ENCODE measurements around the gene RAB1A.
"Not testable (repeated sequence)": the region's sequence is repeated elsewhere in the genome, so short reads cannot be mapped to it uniquely, and the experiment has no call there.

RAB1A gene

DNA sequence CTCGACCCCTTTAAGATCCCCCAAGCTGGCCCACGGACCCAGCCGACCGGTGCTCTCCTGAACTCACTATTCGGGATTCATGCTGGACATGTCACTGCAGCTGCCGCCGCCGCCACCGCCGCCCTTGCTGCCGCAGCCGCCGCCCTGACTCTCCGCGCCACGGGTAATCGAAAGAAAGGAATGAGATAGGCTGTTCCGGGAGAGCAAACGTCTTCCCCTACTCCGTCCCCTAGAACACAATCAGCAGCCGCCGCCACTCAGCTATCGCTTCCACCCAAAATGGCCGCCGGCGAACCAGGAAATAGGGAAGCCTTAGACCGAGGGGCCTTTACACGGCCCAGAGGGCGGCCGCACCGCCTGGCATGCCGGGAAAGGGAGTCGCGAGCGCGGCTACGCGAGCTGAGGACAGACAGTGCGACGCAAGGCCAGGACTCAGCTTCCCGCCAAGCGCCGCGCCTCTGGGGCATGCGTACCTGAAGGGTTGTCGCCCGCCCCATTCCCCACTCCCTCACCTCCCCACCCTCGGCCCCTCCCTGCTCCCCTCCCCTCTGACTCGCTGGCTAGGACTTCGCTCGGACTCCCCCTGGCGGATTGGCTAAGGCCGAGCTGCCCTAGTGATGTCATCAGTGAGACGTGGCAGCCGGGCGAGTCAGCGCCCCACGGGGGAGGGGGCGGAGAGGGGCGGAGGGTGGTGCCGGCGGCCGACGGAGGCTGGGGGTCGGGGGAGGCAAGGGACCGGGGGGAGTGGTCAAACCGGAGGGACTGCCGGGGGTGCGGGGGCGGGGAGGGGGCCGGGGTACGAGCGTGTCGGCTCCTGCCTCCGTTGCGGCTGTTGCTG, at the start of gene RAB1A:
Gene RAB1A (minus strand): TSS at position 281 of the 838 bp plus-strand sequence. CDS start 191 bp downstream, at position 90.
- Mint-ChIP-seq H3K4me3 (peak within 1 kb of the TSS; percentile 100), H3K27ac (peak within 1 kb of the TSS; percentile 99), H3K27me3 (no peaks in the 10 kb centered on the region), H3K4me1 (peaks cover 44% of the 10 kb centered on the region), H3K36me3 (peaks cover 7% of the 10 kb centered on the region), H3K9me3 (no peaks in the 10 kb centered on the region)

DNA sequence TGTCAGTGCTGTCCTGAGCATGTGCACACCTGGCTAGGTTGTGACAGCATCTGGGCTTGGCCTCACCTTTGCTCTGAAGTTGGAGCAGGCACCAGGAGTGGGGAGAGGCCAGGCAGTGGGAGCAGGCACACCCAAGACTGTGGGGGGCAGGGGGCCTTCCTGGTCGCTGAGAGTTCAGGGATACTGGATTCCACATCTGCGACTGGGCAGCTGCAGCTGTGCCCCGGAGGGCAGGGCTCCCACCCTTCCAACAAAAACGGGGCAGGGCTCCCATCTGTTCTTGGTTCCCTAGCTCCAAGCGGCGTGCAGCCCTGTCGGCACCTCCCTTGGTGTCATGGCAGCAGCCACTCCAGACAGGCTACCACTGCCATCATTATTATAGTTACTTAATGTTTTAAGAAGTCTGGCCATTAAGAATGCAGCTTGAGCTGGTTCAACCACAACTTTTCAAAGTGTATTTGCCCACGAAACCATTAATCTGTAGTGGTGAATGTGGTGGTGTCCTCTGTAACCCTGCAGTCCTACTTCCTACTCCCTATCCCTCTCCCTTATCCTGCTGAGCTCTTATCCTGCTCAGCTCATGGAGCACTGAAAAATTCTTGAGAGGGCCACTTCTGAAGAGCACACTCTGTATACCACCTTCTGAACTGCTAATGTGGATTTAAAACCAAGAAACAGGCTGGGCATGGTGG, 48.0 kb upstream of the RAB1A start:
- Mint-ChIP-seq H3K27me3 (no peaks in the 10 kb centered on the region), H3K4me1 (no peaks in the 10 kb centered on the region)

DNA sequence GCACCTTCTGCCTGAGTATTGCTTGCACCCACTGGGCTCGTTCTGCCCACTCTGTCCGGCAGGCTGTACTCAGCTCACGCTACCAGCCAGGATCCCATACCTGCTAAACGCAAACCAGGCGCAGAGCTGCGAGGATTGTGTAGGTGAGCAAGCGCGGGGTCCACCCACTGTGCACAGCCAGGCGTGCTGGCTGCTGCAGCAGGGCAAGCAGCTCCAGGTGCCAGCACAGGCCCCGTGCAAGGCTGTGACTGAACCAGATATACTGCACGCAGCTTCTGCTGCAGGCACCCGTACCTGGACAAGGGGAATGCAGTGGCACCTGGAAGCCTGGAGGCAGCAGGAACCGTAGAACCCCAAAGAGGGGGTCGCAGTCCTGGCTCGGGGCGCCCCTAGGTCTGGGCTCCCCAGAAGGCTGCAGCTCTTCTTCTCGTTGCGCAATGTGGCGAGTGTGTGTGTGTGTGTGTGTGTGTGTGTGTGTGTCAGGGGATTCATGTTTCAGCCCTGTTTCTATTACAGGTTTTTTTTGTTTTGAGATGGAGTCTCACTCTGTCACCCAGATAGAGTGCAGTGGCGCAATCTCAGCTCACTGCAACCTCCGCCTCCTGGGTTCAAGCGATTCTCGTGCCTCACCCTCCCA, 46.1 kb upstream of the RAB1A start:
- Mint-ChIP-seq H3K27ac (no peak overlapping the region), H3K36me3 (no peaks in the 10 kb centered on the region), H3K27me3 (no peaks in the 10 kb centered on the region), H3K9me3 (no peaks in the 10 kb centered on the region), H3K4me1 (no peaks in the 10 kb centered on the region), H3K4me3 (no peak overlapping the region)

More for the DNA sequence above, 48.0 kb upstream of the RAB1A start:
- H3K9me3 Mint-ChIP-seq = no peaks in the 10 kb centered on the region
- no peaks in the 10 kb centered on the region for H3K36me3 Mint-ChIP-seq
- H3K27ac Mint-ChIP-seq = no peak overlapping the region
- no peak overlapping the region for H3K4me3 Mint-ChIP-seq

GRCh38 chr2:65174031-65174430, 44.1 kb upstream of the RAB1A start:
- not testable (repeated sequence) for H3K9me3 Mint-ChIP-seq, H3K4me1 Mint-ChIP-seq, H3K36me3 Mint-ChIP-seq, H3K27ac Mint-ChIP-seq, H3K27me3 Mint-ChIP-seq, H3K4me3 Mint-ChIP-seq

- no peaks in the 10 kb centered on the region for H3K27me3 Mint-ChIP-seq
- H3K36me3 Mint-ChIP-seq = no peaks in the 10 kb centered on the region
- no peaks in the 10 kb centered on the region for H3K4me1 Mint-ChIP-seq
- H3K27ac Mint-ChIP-seq = no peak overlapping the region
- no peak overlapping the region for H3K4me3 Mint-ChIP-seq
- no peaks in the 10 kb centered on the region for H3K9me3 Mint-ChIP-seq
Observed at GRCh38 chr2:65172994-65173790, 43.3 kb upstream of the RAB1A start.

DNA sequence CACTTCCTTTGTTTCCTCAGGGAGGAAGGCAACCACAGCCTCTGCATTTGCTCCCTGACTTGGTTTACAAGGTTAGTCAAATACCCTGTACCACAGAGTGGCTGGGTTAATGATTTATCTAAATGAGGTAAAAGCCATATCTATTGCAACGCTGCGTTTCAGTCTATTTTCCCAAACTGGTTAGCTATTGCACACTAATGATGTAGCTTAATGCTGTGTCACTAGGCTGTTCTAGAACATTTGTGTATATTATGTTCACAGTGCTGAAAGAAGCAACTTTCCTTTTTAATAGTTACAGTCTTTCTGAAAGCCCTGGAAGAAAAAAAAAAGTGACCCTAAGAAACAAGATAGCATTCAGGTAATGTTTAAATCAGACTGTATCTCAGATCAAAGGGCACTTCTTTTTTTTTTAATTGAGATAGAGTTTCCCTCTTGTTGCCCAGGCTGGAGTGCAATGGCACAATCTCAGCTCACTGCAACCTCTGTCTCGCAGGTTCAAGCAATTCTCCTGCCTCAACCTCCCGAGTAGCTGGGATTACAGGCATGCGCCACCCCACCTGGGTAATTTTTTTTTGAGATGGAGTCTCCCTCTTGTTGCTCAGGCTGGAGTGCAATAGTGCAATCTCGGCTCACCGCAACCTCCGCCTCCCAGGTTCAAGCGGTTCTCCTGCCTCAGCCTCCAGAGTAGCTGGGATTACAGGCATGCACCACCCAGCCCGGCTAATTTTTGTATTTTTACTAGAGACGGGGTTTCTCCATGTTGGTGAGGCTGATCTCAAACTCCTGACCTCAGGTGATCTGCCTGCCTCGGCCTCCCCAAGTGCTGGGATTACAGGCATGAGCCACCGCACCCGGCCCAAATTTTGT, 40.9 kb upstream of the RAB1A start:
- not testable (repeated sequence) for H3K4me3 Mint-ChIP-seq, H3K9me3 Mint-ChIP-seq, H3K27me3 Mint-ChIP-seq, H3K36me3 Mint-ChIP-seq, H3K4me1 Mint-ChIP-seq, H3K27ac Mint-ChIP-seq

DNA sequence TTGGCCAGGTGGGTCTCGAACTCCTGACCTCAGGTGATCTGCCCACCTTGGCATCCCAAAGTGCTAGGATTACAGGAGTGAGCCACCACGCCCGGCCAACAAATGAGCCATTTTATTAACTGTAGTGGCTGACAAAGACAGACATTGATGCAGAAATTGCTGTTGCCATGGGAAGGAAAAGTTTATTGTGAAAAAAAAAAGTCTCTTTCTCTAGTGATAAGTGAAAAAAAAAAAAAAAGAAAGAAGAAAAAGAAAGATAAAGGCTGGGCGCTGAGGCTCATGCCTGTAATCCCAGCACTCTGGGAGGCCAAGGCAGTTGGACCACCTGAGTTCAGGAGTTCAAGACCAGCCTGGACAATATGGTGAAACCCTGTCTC, 39.8 kb upstream of the RAB1A start:
- H3K27me3 Mint-ChIP-seq = no peaks in the 10 kb centered on the region
- no peak overlapping the region for H3K4me3 Mint-ChIP-seq
- no peaks in the 10 kb centered on the region for H3K9me3 Mint-ChIP-seq
- H3K4me1 Mint-ChIP-seq = peaks cover 1% of the 10 kb centered on the region
- H3K36me3 Mint-ChIP-seq = no peaks in the 10 kb centered on the region
- no peak overlapping the region for H3K27ac Mint-ChIP-seq

DNA sequence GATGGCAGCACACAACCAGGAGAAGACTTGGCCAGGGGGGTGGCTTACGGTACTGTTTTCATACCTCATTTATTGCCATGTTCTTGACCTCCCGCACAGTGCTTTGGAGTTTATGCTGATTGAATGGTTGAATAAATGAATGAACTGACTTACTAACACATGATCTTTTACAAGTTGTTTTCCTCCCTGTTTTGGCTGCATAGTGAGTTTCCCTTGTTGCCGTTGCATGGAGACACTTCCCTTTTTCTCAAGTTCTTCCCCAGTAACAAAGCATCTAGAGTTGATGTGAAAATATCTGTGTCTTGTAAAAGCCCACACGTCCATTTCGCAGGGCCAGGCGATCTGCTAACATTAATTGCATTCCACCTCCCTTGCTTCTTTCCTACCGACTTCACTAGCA, 35.7 kb upstream of the RAB1A start:
- Mint-ChIP-seq H3K4me3 (no peak overlapping the region), H3K36me3 (no peaks in the 10 kb centered on the region), H3K27me3 (no peaks in the 10 kb centered on the region), H3K4me1 (peaks cover 16% of the 10 kb centered on the region), H3K27ac (no peak overlapping the region), H3K9me3 (no peaks in the 10 kb centered on the region)

DNA sequence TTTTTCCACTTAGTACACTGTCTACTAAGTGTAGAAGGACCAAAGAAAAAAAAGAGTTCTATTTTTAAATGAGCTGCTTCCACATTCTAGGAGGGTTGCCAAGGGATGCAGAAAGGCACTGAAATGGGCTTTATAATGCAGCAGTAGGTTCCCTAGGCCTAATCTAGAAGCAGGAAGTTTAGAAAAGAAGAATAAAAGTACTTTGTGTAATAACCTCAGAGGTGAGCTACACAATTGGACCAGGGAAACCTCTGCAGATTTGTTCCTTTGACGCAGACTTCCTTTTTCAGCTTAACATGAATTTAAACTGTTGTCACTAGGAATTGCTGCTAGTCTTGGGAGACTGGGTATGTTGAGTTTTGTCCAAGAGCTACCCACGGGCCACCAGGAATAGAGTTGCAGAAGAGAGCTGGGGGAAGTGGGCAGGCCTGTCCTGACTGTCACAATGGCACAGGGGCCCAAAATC, 34.6 kb upstream of the RAB1A start:
- Mint-ChIP-seq H3K36me3 (no peaks in the 10 kb centered on the region), H3K4me3 (no peak overlapping the region), H3K9me3 (no peaks in the 10 kb centered on the region), H3K27ac (no peak overlapping the region), H3K27me3 (no peaks in the 10 kb centered on the region), H3K4me1 (peaks cover 23% of the 10 kb centered on the region)

DNA sequence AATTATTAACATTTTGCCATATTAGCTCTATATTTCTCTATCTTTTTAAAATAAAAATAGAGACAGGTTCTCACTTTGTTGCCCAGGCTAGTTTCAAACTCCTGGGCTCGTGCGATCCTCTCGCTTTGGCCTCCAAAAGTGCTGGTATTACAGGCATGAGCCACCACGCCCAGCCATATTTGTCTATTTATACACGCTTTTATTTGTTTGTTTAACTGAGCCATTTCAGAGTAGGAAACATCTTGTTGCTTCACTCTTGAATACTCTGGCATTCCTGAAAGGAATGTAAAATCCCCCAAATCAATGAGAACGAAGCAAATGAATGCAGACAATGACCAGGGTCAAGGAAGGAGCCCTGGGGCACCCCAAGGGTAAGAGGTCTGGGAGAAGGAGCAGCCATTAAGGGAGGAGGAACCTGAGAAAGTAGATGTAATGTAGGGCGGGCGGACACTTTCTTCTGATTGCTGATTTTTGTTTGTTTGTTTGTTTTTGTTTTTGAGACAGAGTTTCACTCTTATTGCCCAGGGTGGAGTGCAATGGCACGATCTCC, 31.7 kb upstream of the RAB1A start:
- Mint-ChIP-seq H3K27ac (peak overlapping the region; percentile 38), H3K27me3 (no peaks in the 10 kb centered on the region), H3K36me3 (no peaks in the 10 kb centered on the region), H3K9me3 (no peaks in the 10 kb centered on the region), H3K4me1 (peaks cover 23% of the 10 kb centered on the region), H3K4me3 (no peak overlapping the region)

- no peak overlapping the region for H3K27ac Mint-ChIP-seq
- H3K4me3 Mint-ChIP-seq = no peak overlapping the region
- no peaks in the 10 kb centered on the region for H3K9me3 Mint-ChIP-seq
- H3K4me1 Mint-ChIP-seq = peaks cover 23% of the 10 kb centered on the region
- no peaks in the 10 kb centered on the region for H3K27me3 Mint-ChIP-seq
- H3K36me3 Mint-ChIP-seq = no peaks in the 10 kb centered on the region
Observed at GRCh38 chr2:65159906-65160305, 30.0 kb upstream of the RAB1A start.

GRCh38 chr2:65159261-65159660, 29.4 kb upstream of the RAB1A start:
- no peaks in the 10 kb centered on the region for H3K9me3 Mint-ChIP-seq
- no peak overlapping the region for H3K27ac Mint-ChIP-seq
- H3K27me3 Mint-ChIP-seq = no peaks in the 10 kb centered on the region
- H3K4me3 Mint-ChIP-seq = no peak overlapping the region
- H3K4me1 Mint-ChIP-seq = peaks cover 17% of the 10 kb centered on the region
- no peaks in the 10 kb centered on the region for H3K36me3 Mint-ChIP-seq

DNA sequence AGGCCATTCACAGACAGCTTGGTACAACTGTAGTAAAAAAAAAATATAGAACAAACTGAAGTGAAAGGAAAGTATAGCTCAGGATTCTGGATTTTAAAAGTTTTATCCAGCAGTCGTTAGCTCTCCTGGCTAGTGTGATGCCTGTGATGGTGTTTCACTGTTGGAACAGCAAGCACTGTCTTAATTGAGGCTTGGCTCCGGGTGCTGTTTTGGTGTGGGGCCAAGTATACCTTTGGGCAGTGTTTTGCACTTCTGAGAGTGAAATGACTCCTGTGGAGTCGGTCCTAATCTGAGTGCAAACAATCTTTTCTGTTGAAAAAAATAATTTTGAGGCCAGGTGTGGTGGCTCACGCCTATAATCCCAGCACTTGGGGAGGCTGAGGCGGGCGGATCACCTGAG, 28.7 kb upstream of the RAB1A start:
- Mint-ChIP-seq H3K4me3 (no peak overlapping the region), H3K27me3 (no peaks in the 10 kb centered on the region), H3K4me1 (peaks cover 11% of the 10 kb centered on the region), H3K36me3 (no peaks in the 10 kb centered on the region), H3K27ac (no peak overlapping the region), H3K9me3 (no peaks in the 10 kb centered on the region)

- not testable (repeated sequence) for H3K9me3 Mint-ChIP-seq, H3K4me1 Mint-ChIP-seq
Observed at GRCh38 chr2:65157856-65158255, 27.9 kb upstream of the RAB1A start.

More at GRCh38 chr2:65157856-65158255, 27.9 kb upstream of the RAB1A start:
- not testable (repeated sequence) for H3K4me3 Mint-ChIP-seq, H3K36me3 Mint-ChIP-seq, H3K27me3 Mint-ChIP-seq, H3K27ac Mint-ChIP-seq

Data from activated naive CD4-positive, alpha-beta T cell treated with anti-CD3 and anti-CD28 coated beads, Interleukin-2, amount 50 U/mL, for 24 hours (primary cell).